AG20443 (cell line): ENCODE data around the gene GGCX.
A peak's percentile ranks its signal among the peaks of the same experiment; 100 is the strongest.
"Not testable (repeated sequence)": the region's sequence is repeated elsewhere in the genome, so short reads cannot be mapped to it uniquely, and the experiment has no call there.

ENCODE experiments used
- DNase-seq: peaks from one replicate; pipeline ENCODE4 v3.0.0; 2012; ENCODE audit warnings: low spot score, mixed read lengths

The GGCX gene

GRCh38 chr2:85575739-85576138, 14.4 kb upstream of the GGCX start:
- no peak for DNase-seq

DNA sequence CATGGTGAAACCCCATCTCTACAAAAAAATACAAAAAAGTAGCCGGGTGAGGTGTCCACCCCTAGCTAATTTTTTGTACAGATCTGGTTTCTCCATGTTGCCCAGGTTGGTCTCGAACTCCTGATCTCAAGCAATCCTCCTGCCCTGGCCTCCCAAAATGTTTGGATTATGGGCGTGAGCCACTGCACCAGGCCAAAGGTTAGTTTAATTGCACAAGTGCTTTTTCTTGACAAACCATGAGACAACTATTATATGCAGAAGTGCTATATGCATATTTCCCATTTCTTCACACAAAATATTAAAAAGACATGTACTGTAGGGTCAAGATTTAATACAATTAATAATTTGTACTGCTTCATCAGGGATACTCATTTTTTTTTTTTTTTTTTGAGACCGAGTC, 5.0 kb upstream of the GGCX start:
- no peak for DNase-seq

GRCh38 chr2:85564144-85564563, 2.9 kb upstream of the GGCX start:
- DNase-seq = no peak

DNA sequence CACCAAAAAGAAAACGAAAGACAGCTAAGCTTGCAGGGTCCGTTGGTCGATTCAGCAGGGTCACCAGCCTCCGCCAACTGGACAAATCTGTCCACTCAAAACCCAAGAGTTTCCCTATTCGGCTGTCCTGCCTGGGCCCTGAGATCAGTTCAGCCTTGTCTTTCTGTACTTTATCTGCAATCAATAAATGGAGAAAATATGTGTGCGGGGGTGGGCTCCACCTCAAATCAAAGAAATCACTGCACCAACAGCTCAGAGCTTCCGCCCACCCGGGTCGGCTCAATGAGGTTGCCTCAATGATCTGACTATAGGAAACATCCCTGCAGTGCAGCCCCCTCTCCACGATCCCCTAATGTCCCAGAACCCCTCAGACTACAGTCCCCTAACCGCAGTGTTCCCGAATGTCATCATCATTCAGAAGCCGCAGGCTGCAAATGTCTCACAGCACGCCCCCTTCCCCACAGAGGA, 447 bp downstream of the GGCX start:
- DNase-seq = no peak

DNA sequence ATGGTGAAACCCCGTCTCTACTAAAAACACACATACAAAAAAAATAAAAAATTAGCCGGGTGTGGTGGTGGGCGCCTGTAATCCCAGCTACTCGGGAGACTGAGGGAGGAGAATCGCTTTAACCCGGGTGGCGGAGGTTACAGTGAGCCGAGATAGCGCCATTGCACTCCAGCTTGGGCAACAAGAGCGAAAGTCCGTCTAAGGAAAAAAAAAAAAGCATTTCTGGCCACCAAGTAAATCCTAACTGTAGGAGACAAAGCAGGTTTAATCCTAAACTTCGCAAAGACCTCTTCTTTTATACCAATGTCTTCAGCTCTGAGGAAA, 928 bp downstream of the GGCX start:
- not testable (repeated sequence) for DNase-seq

DNA sequence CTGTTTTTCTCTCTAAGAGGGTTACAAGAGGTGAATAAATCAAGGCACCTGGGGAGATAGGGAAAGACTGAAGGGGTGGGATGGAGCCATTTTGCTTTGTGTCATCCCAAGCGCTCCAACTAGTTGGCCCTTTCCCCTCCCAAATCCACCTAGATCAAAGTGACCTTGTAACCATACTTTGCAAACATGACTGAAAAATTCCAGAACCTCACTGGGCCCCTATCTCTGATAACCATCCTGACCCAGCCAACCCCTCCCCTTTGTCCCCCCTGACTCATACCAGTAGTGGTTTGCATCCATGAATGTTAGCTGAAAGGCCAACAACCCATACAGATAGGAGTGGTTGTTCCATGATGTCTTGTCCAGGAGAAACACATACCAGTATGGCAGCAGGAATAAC, 3.1 kb downstream of the GGCX start:
- no peak for DNase-seq

GRCh38 chr2:85557130-85557529, 4.2 kb downstream of the GGCX start:
- DNase-seq = no peak

- no peak for DNase-seq
Measured at GRCh38 chr2:85554980-85555612, 6.2 kb downstream of the GGCX start.

GRCh38 chr2:85553184-85553583, 8.1 kb downstream of the GGCX start:
- no peak for DNase-seq

DNA sequence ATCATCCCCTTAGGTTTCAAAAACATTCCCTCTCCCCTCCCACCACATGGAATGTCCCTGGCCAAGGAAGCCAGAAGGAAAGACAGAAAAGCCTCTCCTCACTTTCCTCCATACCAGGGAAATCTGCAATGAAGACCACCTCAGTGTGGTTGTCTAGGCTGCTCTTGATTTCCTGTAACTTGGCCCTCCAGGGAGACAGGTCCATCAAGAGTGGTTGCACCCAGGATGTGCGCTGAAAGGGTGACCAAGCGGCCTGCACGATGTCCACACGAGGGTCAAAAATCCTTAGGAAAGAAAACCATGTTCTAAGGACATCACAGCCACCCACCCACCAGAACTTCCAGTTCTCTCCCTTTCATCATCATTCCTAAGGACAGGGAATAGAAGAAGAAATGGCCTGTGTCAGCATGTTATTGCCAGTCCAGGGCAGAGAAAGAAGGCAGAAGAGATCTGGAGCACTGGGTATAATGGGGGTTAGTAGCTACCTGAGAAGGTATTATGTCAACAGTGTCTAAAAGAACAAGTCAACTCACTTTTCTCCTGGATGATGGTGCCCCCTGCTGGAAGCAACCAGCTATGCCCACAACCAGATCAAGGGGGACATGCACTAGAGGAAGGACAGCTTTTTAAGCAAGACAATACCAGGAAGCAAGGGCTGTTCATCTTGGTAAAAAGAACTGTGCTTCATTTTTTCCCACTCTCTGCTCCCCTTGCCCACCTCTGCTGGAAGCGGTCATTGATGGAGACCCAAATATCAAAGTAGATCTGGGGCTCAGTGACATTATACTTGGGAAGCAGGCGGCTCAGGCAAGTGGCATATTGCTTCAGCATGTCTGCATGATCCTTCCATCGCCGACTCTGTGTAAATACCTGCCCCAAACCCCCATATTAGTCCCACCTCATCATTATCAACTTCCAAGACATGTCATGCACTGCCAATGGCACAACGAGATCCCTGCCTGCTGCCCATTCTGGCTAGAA, 9.3 kb downstream of the GGCX start:
- peak; percentile 72 for DNase-seq

- no peak for DNase-seq
Measured at GRCh38 chr2:85550486-85550885, 10.8 kb downstream of the GGCX start.

DNA sequence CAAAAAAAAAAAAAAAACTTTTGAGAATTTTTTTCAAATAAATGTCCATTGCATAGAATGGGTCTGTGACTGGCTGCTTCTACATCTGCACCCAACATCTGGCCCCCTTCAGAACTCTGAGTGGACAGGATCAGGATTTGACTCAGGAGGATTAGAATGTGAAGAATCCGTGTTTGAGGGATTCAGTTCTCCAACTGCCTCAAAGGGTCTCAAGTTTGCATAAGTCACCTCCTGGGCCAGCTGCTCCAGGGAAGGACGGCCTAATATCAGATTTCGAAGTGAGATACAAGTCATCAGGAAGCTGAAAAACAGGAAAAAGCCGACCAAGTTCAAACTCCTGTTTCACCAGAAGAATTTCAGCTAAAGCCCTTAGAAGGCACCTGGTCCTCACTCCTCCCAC, 11.5 kb downstream of the GGCX start:
- peak; percentile 81 for DNase-seq

GRCh38 chr2:85549095-85549494, 12.2 kb downstream of the GGCX start:
- DNase-seq = no peak

- DNase-seq = no peak
Measured at GRCh38 chr2:85548608-85548900, 12.7 kb downstream of the GGCX start.

DNA sequence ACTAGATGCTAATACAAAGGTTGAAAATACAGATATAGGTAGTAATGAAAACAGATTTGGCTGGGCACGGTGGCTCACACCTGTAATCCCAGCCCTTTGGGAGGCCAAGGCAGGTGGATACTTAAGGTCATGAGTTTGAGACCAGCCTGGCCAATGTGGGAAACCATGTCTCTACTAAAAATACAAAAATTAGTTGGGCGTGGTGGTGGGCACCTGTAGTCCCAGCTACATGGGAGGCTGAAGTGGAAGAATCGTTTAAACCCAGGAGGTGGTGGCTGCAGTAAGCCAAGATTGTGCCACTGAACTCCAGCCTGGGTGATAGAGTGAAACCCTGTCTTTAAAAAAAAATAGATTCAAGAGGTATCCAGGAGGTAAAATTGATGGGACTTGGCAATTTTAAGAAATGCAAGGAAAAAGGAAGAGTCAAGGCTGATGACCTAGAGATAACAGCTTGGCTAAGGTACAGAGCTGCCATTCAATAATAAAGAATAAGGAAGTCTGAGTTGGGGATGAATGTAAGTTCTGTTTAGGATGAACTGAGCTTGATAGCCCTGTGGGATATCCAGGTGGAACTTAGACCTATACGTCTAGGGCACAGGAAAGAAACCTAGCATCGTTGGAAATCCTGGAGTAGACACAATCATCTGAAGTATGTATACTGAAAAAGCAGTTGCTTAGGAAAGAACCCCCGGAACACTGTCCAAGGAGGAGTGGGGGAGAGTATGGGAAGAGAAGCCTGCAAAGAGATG, 13.3 kb downstream of the GGCX start:
- no peak for DNase-seq

DNA sequence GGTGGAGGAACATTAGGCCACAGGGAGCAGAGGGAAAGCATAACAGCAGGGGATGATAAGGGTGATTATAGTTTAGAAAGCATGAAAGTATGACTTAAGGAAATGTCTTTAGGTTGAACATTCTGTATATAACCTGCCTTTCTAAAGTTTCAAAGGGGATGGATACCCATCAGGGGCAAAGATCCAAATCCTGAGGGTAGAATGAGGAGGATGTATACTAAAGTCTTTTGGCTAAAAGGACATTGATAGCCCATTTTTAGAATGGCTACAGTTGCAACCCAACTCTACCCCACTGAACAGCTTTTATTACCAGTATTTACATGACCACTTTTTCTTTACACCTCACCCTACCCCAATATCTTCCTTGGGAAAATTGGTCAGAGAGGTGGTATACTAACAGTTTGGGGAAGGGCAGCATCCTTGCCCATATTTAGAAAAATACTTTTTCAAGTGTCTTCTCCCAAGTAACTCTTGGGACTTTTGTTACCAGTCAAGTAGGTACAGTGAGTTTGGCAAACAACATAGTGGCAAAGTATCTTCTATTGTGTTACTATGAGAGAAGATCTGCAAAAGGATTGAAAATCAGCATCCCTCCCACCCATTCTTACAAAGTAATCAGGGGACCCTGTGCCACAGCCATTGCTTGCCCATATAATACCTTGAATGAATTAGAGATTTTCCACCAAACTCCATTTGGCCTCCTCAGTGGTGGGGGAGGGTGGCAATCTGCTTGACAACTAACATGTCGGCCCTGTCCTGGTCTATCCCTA, 14.0 kb downstream of the GGCX start:
- no peak for DNase-seq

- no peak for DNase-seq
Measured at GRCh38 chr2:85545780-85546240, 15.5 kb downstream of the GGCX start.

DNA sequence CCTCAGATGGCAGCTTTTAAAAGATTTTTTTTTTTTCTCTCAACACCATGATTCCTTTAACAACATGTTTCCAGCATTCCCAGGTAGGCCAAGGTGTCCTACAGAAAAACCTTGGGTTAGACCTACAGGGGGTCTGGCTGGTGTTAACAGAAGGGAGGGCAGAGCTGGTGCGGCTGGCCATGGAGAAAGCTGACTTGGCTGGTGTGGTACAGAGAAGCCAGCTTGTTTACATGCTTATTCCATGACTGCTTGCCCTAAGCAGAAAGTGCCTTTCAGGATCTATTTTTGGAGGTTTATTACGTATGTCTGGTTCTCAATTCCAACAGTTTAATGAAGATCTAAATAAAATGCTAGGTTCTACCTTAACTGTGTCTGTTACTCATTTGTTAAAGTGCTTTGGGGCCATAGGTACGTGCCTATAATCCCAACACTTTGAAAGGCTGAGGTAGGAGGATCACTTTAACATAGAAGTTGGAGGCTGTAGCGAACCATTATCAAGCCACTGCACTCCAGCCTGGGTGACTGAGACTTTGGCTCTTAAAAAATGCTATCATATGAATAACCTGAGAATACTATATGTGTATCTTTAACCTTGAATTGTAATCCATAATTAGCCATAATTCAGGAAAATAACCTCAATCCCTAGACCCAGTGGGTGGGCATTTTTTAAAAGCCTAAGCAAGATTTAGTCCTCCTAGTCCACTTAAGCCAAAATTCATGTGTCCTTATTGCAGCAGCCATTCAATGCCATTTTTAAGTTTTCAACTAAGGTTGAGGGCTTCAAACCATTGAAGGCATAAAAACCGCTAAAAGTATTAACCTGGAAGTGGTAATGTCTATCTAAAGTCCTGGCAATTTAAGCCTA, 16.1 kb downstream of the GGCX start:
- DNase-seq = not testable (repeated sequence)

- DNase-seq = not testable (repeated sequence)
Measured at GRCh38 chr2:85544254-85544691, 17.0 kb downstream of the GGCX start.

- no peak for DNase-seq
Measured at GRCh38 chr2:85542777-85543176, 18.5 kb downstream of the GGCX start.
